NOMO-1 treated with dmso at 0.1 percent for 144 hours (cell line): ENCODE measurements around the gene PDE6C.

Experiments
- DNase-seq: peaks from one replicate; lab custom pipeline; 2025; ENCODE audit not compliant: unreplicated experiment; lab: John Stamatoyannopoulos, UW

PDE6C gene

GRCh38 chr10:93593749-93594148 lies 18.6 kb upstream of the PDE6C start:
- DNase-seq, result no peak

- DNase-seq, result no peak
These were observed 17.8 kb upstream of the PDE6C start for GRCh38 chr10:93594518-93594917.

GRCh38 chr10:93595378-93596161 lies 16.8 kb upstream of the PDE6C start:
- no peak for DNase-seq

- no peak for DNase-seq
These were observed 15.8 kb upstream of the PDE6C start for GRCh38 chr10:93596539-93596938.

DNA sequence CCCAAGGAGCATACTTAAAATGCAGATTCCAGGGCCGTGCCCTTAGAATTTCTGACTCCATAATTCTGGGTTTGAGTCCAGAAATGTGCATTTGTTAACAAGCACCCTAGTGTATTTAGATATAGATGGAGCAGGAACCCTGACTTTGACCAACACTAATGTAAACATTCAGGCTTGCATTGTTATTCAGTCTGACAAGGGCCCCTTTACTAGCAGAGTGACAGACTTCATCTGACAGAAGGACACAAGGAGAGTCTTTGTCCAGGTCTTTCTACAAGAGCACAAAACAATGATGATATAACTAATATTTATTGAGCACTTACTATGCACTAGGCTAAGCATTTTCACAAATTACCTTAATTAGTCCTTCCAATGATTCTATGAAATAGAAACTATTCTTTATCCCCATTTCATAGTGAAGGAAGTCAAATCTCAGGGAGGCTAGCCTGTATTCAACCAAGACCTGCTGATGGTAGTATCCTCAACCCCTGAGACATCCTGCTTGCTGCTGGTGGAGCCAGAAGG lies 15.2 kb upstream of the PDE6C start:
- no peak for DNase-seq

DNA sequence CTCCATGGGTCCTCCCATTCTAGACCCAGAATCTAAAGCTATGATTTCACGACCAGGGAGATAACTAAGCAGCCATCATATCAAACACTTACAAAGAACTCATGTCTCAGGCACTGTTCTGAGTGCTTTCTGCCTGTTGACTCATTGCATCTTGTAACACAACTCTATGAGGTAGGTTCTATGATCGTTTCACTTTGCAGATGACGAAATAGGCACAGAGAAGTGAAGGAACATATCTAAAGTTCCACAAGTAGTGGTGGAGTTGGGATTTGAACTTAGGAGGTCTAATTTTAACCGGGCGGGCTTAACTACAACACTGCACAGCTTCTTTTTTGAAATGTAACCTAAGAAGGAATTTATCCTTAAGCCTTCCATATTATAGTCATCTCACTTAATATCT lies 14.2 kb upstream of the PDE6C start:
- no peak for DNase-seq

DNA sequence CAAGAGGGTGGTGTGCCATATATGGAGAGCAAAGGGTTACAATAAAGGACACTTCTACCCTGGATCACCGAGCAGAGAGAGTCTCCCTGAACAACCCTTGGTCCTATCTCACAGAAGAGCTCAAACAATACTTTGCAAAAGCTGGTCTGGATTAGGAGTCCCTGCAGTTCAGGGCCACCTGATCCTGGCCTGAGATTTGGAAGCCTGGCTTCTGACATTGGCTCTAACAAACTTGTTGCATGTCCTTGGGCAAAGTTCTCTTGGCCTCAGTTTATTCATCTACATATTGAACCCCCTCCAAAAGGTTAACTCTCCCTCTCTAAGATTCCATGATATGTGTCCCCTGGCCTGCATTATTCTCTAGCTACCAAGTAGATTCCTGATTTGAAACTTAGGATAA lies 13.0 kb upstream of the PDE6C start:
- no peak for DNase-seq

DNA sequence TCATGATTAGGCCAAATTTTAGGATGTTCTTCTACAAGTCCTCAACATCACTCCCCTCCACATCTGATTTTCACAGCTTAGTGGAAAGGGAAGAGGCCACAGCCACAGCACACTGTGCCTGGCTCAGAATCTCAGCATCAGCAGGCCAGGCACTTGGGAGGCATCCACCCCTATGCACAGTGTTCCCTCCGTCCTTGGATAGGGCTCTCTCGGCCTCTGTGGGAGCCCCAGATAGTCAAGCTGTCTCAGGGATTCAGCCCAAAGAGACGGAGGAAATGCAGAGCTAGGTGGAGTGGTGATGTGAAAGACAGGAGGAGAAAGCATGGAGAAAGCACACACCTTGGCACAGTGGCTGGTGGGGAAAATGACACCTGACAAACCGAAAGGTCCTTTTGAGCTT lies 12.6 kb upstream of the PDE6C start:
- no peak for DNase-seq

DNA sequence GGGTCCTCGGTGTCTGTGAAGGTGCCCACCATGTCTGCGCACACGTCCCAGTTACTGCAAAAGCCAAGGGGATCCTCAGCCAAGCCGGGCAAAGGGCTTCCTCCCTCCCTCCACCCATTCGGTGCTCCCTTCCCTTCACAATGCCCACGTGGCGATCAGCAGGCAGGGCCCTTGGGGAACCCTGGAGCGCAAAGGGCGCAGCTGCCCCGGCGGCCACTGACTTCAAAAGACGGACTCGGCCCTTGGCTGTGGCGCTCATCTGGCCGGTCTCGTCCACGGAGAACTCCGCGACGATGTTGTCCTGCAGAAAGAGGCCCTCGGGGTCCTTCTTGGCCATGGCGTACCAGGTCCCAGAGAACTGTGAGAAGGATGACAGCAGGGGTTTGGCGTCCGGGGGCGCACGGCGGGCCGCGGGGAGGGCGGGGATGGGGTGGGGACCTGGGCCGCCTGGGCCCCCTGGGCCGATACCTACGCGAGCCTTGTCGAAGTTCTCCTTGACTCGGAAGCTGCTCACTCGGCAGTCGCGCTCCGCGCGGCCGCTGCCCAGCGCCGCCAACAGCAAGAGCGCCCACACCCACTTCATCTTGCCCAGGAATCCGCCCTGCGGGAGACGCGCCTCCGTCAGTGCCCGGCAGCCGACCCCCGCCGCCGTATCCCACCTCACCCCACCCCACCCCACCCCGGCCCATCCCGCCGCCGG lies 11.7 kb upstream of the PDE6C start:
- DNase-seq, result no peak

DNA sequence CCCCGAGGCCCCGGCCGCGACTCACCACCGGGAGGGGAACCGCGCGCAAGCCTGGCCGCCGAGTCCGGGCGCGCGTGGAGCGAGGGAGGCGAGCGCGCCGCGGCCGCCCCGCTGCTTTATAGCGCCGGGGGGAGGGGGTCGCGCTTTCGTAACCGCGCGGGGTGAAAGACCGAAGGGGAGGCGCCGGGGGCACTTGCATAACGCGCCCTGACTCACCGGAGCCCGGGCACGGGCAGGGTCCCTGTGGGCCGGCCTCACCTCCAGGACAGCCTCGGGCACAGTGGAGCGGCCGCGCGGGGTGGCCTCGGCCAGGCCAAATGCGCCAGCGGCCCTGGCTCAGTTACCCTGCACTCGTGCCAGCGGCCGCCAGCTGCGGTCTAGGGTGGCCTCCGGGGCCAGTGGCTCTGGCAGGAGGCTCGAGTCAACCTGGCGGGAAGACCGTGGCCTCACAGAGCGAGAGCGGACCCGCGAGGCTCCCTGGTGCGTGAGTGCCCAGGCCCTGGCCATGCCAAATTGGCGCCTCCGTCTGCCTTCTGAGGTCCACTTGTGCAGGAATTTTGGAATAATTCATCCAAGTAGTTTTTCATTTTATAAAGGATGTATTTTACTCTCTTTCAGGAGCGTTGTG lies 11.1 kb upstream of the PDE6C start, which contains the start of gene RBP4:
RBP4 (minus strand) TSS at position 90 of the 628 bp plus-strand sequence. CDS start 207 bp downstream, outside the sequence.
- DNase-seq, result no peak

- DNase-seq, result no peak
These were observed 10.6 kb upstream of the PDE6C start for GRCh38 chr10:93601774-93602162.

DNA sequence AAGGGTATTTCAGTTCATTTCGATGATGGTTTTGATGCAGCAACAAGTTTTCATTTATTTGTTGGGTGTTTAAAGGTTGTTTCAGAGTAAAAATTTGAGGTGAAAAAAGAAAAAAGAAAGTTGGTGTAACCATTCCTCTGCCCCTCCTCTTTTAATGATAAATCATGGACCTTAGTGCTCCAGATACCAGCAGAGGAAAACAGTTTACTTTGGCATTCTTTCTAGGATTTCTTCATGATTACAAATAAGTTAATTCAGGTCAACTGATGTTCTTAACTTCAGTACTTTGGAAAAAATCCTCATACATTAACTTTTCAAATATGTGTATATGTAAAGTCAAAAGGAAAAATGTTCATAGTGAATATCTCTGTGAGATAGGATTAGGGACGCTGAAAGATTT lies 9.3 kb upstream of the PDE6C start:
- no peak for DNase-seq

DNA sequence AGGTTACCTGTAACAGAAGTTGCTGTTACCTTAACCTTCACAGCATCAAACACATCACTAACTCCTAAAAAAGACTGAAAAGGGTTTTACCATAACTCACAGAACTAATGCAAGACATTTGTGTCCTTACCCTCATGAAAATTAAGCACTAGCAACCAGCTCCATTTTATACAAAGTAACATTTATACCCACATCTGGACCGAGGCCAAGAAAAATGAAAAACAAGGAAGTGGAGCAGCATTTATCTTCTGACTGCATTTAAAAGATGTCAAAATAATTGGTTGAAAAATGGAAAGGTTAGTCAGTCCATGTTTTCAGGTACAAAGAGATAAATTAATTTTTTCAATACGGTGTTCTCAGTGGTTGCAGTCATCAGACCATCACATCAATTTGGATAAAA lies 8.2 kb upstream of the PDE6C start:
- DNase-seq, result no peak

GRCh38 chr10:93608421-93608820 lies 3.9 kb upstream of the PDE6C start:
- no peak for DNase-seq

GRCh38 chr10:93613126-93613525 lies 789 bp downstream of the PDE6C start:
- no peak for DNase-seq

GRCh38 chr10:93614101-93614825 lies 1.9 kb downstream of the PDE6C start:
- no peak for DNase-seq

DNA sequence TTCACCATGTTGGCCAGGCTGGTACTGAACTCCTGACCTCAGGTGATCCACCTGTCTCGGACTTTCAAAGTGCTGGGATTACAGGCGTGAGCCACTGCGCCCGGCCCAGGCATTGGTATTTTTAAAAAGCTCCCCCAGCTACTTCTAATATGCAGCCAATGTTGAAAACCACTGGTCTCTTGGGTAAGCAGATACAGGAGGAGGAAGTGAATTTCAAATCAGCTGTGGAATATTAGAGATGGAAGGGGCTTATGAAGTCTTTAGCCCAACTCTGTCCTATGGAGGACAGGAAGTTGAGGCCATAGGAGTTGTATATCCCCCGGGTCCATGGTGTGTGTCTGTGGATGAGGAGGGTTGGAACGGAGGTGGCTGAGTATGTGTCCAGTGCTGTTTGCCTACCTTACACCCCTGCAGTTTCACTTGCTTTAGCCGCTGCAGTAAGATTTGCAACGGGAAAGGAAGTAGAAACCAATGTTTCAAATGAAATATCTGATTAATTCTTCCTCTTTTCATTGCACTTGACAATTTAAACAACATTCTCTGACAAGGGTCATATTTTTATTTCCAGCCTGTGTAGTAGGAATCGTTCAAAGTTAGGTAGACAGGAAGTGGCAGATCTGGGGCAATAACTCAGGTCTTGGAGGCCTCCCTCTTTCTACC lies 3.4 kb downstream of the PDE6C start:
- DNase-seq, result peak; percentile 40

DNA sequence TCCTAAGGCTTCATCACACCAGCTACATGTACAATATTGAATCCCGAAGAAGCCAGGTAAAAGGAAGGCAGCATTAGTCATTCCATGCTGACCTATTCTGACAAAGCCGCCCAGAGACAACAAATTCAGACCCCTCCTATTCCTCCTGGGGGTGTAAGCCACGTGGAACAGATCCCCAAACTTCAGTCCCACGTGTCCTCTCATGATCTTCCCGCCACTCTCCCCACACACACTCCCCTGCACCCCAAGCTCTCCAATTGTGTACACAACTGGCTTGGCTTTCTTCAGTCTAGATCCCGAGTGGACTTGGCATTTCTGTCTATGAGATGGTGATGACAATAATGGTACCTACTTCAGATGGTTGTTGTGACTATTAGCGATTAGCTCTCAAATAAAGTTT lies 8.6 kb downstream of the PDE6C start:
- DNase-seq, result no peak

GRCh38 chr10:93622942-93623341 lies 10.6 kb downstream of the PDE6C start:
- DNase-seq, result no peak

GRCh38 chr10:93628858-93629257 lies 16.5 kb downstream of the PDE6C start:
- DNase-seq, result no peak
